Activated CD4-positive, CD25-positive, alpha-beta regulatory T cell treated with anti-CD3 and anti-CD28 coated beads, Interleukin-2, amount 50 U/mL, for 16 hours (primary cell): ENCODE data around the gene FYB1.

ENCODE experiments used
- DNase-seq: peaks from one replicate; pipeline ENCODE4 v3.0.0-alpha.2; 2020; ENCODE audit warnings: low read depth, low spot score

The FYB1 gene

DNA sequence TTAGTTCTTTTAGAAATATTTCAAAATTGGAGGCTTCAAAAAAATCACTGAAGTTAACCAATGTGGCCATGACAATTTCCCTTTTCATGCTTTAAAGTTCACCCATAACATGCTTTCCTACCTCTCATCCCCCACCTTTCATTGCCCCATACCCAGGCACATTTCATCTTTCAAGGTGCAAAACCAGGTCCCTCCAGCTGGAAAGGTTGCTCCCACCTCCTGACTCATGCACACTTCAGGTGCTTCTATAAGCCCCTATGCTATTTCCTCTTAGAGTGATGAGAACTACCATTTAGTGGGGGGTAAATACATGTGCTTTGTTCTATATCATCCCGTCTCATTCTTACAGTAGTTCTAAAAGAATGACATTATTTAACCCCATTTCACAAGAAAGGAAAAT lies 15.4 kb downstream of the FYB1 start:
- no peak for DNase-seq

DNA sequence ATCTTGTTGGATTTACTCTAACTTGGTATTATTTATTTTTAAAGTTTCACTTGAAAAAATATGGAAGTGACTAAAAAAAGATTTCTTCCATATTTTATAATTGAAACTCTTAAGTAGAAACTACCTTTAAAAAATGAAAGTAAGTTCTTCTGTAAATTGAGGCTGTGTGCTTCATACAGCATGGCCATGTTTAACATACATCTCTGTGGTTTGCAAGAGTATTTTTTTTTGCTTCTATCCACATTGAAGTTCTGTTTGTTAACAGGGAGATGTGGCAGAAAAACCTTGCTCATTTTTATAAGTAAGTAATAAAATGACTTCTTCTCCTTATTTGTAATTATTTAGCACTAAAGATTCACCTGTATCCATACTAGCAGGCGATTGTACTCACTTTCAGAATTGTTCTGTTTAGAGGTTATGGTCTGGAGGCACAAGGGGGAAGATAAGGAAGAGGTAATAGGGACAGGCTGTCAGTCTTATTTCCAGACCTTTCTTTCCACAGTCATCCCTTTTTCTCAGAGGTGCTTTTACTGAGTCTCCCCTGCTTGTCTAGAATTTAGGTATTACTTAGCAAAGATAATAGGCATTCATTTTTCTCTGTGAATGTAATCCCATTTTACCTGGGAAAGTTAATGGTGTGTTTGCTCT lies 16.0 kb downstream of the FYB1 start:
- no peak for DNase-seq

GRCh38 chr5:39202597-39203274 lies 16.6 kb downstream of the FYB1 start:
- DNase-seq, result no peak

GRCh38 chr5:39201781-39202596 lies 17.4 kb downstream of the FYB1 start:
- DNase-seq, result no peak

- DNase-seq, result no peak
Measured at GRCh38 chr5:39201160-39201780, 18.1 kb downstream of the FYB1 start.

DNA sequence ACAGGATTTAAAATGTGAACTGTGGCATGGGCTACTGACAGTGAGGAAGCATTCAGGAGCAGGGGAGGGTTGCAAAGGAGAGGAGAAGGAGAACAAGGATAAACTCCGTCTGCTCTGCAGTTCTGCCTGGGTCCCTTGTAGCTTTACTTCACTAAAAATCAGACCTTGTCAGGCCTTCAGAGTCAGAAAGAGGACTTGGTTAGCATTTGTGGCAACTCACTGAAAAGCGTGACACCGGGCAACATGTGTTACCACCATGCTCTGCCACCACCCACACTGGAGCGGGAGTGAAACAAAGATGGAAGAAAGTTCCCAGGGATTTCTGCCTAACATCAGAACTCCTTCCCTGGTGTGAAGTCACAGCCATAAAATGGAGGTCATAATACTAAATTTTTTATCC lies 19.3 kb downstream of the FYB1 start:
- no peak for DNase-seq

DNA sequence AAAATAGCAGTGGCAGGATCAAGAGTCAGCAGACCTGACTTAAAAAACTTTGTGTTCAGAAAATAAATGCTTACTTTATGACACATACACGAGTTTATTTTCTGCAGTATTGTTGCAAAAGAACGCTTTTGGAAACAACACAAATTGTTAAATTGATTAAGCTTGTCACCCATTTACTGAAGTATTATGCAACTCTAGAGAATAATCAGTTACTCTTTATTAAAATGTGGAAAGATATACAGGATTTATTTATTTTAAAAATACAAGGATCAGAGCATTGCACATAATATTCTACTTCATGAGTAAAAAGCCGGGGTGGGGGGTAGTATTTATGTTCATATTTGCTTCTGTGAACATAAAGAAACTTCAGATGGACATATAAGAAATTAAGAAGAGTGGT lies 20.0 kb downstream of the FYB1 start:
- DNase-seq, result no peak

DNA sequence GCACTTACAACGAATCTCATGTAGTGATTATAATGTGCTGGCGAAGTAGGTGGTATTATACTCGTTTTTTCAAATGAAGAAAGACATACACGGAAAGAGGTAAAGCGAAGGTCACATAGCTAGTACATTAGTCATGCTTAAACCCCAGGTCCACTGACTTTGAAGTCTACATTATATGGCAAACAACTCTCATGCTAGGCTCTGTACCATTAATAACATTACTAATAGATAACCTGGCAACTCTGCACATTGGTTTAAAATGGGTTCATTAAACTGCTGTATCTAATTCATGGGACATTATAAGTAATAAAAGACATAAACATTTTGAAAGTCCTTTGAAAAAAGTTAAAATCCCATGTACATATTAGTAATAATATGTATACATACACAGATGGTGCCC lies 21.2 kb downstream of the FYB1 start:
- DNase-seq, result no peak

DNA sequence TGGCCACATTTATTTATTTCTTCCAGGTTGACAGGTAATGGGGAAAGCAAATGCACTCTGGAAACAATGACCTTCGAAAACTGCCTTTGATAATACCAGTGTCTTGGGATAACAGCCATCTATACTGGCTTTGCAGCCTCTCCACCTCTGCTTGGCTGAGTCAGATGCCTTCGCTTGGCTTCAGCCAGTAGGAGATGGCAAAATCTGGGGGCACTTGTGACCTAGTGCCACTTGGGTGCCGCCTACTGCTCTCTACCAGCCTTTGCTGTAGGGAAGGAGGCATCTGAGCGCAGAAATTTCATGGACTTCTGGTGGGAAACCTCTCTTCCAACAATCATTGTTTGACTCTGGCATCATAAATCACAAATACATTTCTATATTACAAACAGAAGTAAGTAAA lies 21.8 kb downstream of the FYB1 start:
- no peak for DNase-seq

GRCh38 chr5:39195198-39195826 lies 24.1 kb downstream of the FYB1 start:
- no peak for DNase-seq

DNA sequence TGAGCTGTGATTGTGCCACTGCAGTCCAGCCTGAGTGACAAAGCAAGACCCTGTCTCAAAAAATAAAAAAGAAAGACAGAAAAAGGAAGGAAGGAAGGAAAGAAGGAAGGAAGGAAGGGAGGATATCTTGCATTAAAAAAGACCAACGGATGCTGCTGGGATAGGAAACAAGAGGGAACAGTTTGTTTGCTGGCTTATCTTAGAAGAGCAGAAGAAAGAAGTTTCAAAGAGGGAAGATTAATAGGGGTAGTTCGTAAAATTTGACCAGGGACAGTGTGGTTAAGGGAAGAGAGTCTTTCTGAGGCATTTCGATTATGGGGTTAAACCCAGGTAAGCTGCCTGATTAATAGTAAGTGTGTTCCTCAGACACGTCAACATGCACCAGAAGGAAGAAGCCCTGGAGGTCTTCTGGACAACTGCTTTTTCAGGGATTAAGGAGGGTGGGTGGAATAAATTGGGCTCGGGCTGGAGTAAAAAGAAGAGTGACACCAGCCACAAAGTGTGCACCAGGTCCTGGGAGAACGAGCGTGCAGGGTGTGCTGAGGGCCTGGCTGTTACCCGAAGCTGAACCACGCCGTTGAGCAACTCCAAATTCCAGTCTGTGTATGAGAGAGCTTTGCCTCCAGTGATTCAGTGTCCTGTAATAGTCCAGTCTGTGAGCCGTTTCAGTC lies 24.8 kb downstream of the FYB1 start:
- no peak for DNase-seq

DNA sequence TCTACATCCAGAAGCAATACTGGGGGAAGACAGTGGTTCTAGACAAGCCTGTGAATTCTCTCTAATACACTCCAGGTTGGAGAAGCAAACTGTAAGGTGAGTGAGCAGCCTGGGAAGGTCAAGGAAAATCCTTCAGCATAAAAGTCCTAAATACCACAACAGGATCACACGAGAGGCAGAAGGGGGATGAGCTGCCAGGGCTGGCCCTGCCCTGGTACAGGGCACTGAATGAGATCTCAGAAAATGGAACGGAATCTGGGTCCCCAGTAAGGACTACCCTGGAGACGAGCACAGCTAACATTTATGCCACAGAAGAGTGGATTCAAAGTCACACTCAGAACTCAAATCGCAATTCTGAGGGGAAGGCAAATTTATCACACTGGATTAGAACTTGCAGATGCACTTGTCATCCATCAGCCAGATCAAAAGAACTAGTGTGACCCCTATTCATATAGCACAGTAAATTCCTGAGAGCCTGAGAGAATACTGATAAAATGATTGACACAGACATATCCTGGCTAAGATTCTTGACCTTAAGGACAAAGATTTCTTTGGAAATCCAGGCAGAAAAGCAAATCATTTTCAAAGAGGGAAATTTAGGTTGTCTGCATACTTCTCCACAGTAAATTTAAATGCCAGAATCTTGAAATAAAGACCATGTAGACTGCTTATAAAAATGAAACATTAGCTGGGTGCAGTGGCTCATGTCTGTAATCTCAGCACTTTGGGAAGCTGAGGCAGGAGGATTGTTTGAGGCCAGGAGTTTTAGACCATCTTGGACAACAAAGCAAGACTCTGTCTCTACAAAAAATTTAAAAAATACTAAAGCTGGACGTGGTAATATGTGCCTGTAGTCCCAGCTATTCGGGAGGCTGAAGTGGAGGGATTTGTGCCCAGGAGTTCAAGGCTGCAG lies 25.6 kb downstream of the FYB1 start:
- no peak for DNase-seq

DNA sequence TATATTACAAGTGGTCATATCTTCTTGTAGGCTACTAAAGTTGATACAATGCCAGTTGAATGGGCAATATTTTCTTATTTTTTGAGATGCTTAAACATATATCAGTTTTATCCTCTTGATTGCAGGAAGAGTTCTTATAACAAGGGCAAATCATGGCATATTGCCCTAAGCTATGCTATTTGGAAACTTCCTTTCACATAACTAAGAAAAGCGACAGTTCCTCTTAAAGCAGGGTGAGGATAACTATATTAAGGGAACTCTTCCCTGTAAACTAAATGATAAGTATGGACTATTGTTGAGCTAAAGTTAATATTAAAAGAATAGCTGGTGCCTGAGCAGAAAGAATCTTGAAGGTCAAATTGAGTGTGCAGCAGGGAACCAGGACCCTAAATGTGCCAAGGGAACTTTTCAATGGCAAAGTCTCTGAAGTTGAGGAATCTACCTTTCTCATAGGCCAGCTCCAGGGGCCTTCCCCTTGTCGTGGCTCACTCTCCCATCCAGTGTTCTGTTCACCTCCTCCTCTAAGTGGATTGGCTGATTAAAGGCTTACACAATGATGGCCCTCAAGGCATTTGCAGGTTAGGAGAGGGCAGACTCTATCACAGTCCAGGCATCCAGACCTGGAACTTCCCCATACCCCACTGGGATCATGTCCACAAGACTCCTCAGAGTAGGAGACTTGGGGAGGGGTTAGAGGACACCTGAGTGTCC lies 26.8 kb downstream of the FYB1 start:
- no peak for DNase-seq

- no peak for DNase-seq
Measured at GRCh38 chr5:39191216-39191615, 28.1 kb downstream of the FYB1 start.

DNA sequence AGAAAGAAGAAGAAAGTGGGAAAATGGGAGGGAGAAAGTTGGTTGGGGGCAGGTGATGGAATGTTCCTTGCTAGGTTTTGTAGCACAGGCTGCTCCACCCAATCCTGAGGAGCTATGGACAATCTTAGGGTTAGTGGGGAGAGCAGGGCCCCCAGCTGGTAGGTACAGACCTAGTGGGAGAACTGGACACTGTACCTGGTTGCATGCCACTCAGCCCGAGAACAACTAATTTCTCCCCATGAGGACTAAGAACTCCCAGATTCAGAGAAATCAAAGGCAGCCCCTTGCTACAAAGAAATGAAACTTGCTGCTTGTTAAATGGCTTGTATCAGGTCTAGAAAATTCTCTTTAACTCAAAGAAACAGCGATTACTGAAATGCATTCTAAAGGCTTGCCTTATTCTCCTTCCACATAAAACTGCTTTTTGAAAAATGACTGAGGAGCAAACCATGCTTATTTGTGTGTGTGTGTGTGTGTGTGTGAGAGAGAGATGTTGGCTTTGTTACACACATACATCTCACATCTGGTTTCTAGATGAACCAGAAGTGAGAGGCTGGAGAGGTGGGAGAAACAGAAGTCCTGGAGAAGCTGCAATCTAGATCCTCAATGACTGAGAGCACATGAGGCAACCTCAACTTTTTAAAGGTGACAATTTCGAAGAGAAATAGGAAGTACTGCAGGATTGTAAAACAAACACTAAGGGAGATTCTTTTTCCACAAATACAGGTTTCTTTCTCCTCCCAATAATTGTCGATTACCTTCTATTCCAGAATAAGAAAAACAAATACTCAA lies 28.9 kb downstream of the FYB1 start:
- DNase-seq, result no peak

DNA sequence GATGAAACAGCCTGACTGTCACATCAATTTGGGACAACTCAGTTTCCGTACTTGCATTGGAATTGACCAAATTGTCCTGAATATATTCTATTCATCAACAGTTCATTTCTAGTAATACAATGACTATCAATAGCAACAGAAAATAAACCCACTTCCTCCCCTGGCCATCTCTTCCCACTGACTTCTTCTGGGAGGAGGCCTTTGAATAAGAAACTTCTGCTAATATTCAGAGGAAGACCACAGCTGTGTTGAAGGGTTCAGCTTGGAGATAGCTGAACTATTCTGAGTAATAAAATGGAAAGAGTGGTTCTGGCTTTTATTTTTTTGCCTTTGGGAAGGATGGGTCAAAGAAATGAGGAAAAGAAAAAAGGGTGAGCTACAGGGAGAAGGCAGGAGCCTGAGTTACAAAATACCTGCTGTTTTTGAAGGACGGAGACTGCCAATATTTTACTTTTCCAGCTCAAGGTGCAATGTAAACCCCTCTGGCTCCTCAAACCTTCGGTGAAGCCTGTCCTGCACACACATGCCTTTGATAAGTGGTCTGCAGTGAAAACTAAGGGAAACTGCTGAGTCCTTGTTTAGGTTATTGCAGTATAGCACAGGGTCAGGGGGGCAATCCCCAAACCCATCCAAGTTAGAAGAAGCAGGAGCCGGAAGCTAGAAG lies 29.9 kb downstream of the FYB1 start:
- no peak for DNase-seq

- no peak for DNase-seq
Measured at GRCh38 chr5:39187831-39188731, 31.3 kb downstream of the FYB1 start.
